ENCODE measurements around the gene TPRG1.

The TPRG1 gene

GRCh38 chr3:189184566-189184965, 12.8 kb downstream of the TPRG1 start:
- Mint-ChIP-seq H3K9me3 (peaks cover 42% of the 10 kb centered on the region), H3K27me3 (ENCODE audit: low read depth, poor library complexity) (peaks cover 8% of the 10 kb centered on the region), H3K36me3 (ENCODE audit: low read depth) (peaks cover 11% of the 10 kb centered on the region), H3K4me3 (no peak overlapping the region), H3K4me1 (no peaks in the 10 kb centered on the region), H3K27ac (no peak overlapping the region)
- TF ChIP-seq CTCF (IDR thresholded peaks at IDR 0.05) = no peak
- no peak for DNase-seq

GRCh38 chr3:189186101-189186500, 14.3 kb downstream of the TPRG1 start:
- Mint-ChIP-seq H3K4me1 (no peaks in the 10 kb centered on the region), H3K36me3 (ENCODE audit: low read depth) (peaks cover 10% of the 10 kb centered on the region), H3K27me3 (ENCODE audit: low read depth, poor library complexity) (peaks cover 12% of the 10 kb centered on the region), H3K27ac (no peak overlapping the region), H3K4me3 (no peak overlapping the region), H3K9me3 (peaks cover 28% of the 10 kb centered on the region)
- DNase-seq = no peak
- TF ChIP-seq CTCF (IDR thresholded peaks at IDR 0.05) = no peak

GRCh38 chr3:189188466-189188865, 16.7 kb downstream of the TPRG1 start:
- Mint-ChIP-seq H3K4me1 (no peaks in the 10 kb centered on the region), H3K4me3 (no peak overlapping the region), H3K9me3 (peaks cover 29% of the 10 kb centered on the region), H3K27me3 (ENCODE audit: low read depth, poor library complexity) (peaks cover 12% of the 10 kb centered on the region), H3K36me3 (ENCODE audit: low read depth) (peaks cover 2% of the 10 kb centered on the region), H3K27ac (no peak overlapping the region)
- no peak for TF ChIP-seq CTCF (IDR thresholded peaks at IDR 0.05)
- DNase-seq = no peak

- peaks cover 12% of the 10 kb centered on the region for H3K36me3 Mint-ChIP-seq (ENCODE audit: low read depth)
- H3K27ac Mint-ChIP-seq = no peak overlapping the region
- H3K27me3 Mint-ChIP-seq (ENCODE audit: low read depth, poor library complexity) = peaks cover 11% of the 10 kb centered on the region
- H3K4me3 Mint-ChIP-seq = no peak overlapping the region
- no peak for TF ChIP-seq CTCF (IDR thresholded peaks at IDR 0.05)
- peaks cover 53% of the 10 kb centered on the region for H3K9me3 Mint-ChIP-seq
- H3K4me1 Mint-ChIP-seq = no peaks in the 10 kb centered on the region
- DNase-seq = no peak
Observed at GRCh38 chr3:189192725-189193124, 21.0 kb downstream of the TPRG1 start.

GRCh38 chr3:189195302-189195701, 23.5 kb downstream of the TPRG1 start:
- H3K36me3 Mint-ChIP-seq (ENCODE audit: low read depth) = peaks cover 12% of the 10 kb centered on the region
- DNase-seq = no peak

More at GRCh38 chr3:189195302-189195701, 23.5 kb downstream of the TPRG1 start:
- Mint-ChIP-seq H3K4me3 (no peak overlapping the region), H3K9me3 (peaks cover 63% of the 10 kb centered on the region), H3K27me3 (ENCODE audit: low read depth, poor library complexity) (peaks cover 4% of the 10 kb centered on the region), H3K4me1 (no peaks in the 10 kb centered on the region), H3K27ac (no peak overlapping the region)
- no peak for TF ChIP-seq CTCF (IDR thresholded peaks at IDR 0.05)
